CD4-positive, alpha-beta T cell treated with Interleukin-15 for 1 hour (primary cell): ENCODE measurements around the gene CADM3.

Source experiments
- DNase-seq: peaks from one replicate; pipeline ENCODE4 v3.0.0-alpha.2; 2020

The CADM3 gene

DNA sequence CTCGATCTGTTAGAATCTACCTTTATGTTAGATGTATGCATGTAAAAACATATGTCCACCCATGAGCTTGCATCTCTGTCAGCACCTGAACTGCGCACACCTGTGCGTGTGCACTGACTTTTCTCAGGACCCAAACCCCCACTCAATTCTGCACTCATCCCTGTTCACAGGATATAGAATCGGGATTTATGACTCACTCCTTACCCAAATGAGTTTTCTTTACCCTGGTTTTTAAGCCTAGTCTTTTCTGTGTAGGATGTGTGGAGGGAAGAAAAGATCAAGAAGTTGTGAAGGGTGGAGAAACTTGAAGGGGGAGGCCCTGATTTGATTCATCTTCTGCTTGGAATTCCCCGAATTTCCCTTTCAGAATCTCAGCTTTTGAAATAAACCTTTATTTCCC is 35.7 kb downstream of the CADM3 start:
- DNase-seq = no peak

DNA sequence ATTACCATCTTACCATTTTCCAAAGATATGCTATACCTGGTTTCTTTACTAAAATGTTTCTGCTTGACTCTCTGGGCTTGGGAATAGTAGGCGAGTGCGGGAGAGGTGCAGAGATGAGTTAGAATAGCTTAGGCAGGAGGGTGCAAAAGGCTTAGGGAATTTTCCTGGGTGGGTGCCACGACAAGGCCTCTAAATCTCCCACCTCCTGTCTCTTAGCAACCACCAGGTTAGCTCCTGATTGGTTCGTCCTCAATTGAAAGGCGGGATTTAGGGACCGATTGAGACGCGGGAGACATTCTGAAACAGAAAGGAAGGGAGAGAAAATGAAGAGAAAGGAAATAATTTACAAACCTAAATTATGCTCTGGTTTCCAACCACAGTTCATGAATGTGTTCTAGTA is 36.4 kb downstream of the CADM3 start:
- no peak for DNase-seq

DNA sequence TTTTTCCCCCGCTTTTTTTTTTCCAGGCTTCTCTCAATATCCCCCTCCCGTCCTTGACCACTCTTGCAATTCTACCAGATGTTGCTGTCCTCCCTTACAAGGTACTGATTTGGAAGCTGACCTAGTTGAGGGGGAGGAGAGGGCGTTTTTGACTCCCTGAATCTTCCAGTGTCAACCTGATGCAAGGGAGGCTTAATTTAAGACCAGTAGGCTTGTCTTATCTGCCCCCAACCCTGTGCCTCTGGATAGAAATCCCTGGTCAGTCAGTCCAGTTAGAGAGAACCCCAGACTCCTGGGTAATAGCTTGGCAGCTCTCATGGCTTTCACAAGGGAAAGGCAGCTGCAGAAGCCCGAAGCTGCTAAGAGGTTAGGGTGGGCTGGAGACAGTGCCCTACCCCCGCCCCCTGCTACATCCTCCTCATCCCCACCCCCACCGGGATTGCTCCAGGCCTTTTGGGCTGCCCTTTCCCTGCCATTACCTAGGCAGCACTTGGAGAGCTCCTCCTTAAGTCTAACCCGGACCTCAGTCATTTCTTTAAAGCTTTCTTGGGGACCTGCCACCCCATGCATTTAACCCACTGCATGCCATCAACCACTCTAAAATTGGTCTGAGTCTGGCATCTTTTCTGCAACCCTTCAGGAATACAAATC is 36.9 kb downstream of the CADM3 start:
- DNase-seq = no peak

DNA sequence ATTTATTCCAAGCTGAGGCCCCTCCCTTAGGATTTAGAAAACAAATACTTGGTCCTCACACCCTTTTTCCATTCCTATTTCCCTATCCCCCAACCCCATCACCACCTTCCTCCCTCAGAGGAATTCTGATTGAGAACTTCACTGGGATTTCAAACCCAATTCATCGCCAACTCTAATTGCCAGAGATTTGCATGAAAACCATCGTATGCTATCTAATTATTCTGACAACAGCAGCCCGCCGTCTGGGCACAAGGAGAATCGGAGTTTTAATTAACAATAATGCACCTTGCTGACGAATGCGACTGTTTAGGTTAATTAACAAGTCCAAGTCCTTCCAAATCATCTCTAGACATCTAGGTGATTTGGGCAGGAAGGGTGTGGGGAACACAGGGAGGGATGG is 37.6 kb downstream of the CADM3 start:
- no peak for DNase-seq

DNA sequence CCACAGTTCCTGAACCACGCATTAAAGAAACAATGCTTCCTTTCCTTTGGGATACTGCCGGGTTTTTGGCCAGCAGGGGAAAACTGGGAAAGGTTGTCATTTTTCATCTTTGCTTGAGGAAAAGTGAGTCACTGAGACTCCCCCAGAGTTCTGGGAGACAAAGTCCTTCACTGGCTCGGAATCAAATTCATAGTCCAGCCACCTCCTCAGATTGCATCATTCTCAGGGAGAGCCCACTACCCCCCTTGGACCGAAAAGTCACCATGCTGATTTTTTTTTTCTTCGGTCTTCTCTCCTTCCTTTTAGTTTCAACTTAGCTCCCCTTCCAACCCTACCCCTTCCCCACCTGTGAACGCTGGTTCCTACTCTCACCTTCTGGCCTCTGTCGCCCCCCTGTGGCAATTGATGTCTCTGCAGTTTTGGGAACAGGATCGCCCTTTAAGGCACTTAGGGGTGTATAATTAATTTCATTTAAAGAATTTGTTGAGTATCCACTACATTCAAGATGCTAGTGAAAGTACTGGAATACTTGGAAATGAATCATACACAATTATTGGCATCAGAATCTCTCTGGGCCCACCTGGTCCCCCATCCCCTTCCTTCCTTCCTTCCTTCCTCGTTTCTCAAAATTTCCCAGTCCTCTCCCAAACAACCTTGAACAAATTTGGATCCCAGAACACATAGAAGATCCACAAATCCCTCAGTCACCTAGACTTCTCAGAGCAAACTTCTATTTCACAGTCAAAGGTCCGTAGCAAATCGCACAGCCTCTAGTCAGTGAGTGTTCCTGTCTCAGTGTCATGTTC is 40.1 kb downstream of the CADM3 start:
- no peak for DNase-seq

DNA sequence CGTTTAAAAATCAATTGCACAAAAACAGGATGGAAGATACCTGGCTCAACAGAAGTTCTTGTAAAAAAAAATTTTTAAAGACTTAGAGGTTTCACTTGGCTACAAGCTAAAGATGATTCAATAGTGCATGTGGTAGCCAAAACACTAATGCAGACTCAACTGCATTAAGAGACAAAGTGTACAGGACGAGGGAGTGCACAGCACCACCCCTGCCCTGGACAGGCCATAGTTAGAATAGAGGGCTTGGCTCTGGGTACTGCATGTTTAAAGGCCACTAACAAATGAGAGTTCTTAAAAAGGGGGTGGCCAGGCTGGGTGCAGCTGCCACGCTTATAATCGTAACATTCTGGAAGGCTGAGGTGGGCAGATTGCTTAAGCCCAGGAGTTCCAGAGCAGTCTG is 41.2 kb downstream of the CADM3 start:
- DNase-seq = no peak

DNA sequence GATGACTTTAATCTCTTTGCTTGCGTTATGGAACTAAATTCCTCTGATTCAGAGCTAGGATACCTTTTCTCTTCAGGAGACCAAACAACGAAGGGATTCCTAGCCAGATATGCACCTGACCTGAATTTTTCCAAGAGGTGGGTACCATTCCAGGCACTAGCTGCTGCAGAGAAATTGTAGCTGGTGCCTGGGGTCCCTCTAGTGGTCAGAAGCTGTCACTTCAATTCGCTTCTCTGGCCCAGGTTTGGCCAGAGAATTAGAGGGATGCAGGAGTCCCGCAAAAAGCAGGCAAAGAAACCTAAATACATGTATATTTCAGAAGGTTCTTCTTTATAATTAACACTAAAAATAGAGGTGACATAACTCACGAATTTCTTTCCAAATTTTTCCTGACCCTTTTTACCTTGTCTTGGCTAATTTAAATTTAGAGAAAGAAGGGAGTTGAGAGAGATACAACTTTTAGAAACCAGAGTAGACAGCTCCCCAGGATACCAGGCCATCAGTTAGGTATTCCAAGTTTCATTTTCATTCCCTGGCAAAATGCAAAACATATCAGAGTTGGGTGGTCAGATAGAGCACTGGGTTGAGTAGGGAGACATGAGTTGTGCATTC is 42.8 kb downstream of the CADM3 start:
- no peak for DNase-seq

DNA sequence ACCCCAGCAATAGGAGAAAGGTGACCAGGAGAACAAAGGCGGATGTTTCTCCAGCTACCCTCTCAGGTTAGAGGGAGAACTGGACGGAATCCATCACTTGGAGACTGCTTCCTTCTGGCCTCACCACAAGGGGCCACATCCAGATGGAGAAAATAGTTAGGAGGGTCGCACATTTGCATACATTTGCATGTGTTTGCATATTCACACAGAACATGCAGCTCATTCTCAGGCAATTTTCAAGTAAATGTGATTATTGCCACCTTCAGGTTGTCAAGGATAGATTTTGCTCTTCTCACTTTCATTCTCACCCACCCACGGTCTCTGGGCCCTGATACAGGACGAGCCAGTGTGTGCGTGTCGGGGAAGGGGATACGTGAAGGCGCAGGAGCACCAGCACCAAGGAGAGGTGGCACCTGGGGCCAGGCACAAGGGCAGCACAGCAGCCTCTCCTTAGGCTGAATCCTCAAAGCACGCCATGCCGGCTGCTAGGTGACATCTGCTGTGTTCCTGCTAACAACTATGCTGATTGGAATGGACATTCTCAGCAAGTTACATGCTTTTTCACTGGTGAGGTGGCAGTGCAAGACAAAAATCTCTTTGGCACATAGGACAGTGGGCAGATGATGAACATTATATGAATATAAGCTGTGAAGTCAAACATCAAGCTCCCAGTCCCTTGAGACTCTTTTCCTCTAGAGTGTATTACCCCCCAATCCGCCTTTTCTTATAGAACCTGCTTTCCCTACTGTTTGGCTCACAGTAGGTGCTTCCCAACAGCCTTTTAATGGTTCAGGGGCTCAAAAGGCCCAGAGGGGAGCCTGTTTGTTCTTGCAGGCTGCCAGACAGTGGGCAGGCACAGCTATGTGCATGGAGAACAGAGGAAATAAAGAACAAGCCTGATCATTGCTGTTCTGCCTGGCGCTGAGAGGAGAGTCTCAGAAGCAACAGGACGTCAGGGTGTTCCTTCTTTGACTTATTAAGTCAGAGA is 47.5 kb downstream of the CADM3 start:
- no peak for DNase-seq

DNA sequence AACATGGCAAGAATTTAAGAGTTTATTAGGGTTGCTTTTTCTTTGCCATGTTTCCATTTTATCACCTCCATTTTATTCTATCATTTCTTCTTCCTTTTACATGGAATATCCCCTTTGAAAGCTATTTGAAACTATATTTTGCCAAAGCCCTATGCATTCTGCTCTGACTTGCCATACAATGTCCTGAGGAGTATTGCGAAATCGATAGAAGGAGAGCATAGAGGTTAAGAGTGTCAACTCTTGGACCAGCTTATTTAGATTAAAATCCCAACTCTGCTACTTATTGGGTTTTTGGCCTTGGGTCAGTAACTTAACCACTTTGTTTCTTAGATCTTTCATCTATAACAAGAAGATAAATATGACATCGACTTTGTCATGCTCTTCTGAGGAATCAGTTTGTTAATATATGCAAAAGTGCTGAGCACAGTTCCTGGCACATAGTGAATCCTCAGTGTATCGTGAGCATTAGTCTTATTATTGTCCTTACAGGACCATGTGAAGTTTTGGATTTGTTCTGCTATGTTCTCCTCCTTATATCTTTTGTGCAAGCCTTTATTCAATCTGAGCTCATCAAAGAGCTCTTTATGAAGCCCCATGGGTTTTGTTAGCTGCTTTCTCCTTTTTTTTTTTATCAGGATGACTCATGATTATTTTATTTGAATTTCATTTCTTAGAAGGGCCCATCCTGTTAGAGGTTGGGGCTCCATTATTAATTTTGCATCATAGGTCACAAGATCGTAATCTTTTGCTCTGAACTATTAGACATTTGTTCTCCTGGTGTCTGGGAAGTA is 50.9 kb downstream of the CADM3 start:
- DNase-seq = no peak

DNA sequence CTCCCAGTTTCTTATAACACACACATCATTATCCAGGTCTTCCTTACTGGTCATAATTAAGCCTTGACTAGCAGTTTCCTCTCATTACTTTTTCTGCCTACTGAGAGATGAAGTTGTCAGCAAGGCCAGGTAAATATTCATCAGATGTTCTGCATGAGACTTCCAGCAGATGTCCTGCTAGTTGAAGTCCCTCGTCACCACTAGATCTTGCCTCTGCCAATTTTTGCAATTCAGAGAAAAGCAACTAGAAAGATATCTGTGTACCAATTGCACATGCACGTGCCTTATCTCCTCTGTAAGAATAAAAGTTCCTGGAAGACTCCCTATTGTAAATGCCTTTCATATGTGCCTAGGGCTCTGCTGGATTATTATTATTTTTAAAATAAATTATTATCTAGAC is 51.6 kb downstream of the CADM3 start:
- DNase-seq = no peak

DNA sequence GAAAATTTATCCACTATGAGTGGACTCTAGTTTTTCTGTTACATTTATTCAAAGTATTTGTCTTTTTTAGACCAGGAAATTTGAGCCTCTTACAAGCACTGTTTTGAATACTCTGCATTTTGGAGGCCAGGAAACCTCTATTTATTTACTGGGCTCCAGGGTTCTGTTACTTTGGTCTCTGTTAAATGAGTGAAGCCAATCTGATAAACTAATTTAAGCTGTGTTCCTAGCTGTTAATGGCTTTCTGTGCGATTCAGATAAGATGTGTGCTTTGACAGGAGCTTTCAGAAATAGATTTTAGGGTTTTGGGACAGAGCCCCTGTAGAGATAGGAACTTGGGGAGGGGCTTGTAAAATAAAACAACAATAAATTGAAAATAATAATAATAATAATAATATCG is 57.1 kb downstream of the CADM3 start:
- DNase-seq = no peak

DNA sequence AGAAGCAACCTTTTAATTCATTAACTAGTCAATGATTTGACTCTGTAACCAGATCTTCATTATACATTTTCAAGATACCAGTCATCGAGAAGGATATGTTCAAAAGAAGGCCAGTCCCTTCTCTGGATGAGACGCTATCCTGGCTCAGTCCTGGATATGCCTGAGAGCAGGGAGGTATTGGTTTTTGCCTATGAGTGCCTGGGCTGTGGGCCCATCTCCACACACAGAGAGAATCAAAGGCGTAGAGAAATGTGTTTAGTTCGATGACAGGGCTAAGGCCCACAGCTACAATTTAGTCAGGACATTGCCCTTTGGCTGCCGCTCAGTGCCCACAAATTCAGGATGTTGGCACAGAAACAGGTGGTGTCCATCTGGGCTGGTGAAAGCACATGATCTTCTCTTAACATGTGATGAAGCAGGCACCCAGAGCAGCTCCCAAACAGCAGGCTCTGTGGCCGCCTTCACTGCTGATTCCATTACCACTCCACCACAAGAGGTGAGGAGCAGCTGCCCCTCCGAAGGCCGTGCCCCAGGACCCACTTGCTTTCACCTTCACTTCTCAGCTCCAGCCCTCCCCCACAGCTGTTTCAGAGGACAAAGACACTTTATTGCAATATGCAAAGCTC is 58.0 kb downstream of the CADM3 start:
- no peak for DNase-seq

DNA sequence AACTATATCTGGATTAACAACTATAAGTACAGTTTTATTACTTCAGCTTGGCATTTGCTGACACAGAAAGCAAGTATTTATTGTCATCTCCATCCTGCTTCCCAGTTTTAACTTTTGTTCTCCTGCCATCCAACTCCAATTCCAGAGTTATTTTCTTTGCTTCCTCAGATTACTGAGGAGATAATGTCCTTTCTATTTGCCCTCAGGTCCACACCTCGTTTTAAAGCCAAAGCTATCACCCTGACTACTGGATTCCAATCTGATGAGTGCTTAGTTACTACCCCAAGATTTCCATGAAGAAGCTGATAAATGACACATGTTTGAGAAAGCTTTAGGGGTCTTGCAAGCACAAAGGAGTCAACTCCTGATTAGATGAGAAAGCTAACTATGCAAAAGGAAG is 58.5 kb downstream of the CADM3 start:
- DNase-seq = no peak

DNA sequence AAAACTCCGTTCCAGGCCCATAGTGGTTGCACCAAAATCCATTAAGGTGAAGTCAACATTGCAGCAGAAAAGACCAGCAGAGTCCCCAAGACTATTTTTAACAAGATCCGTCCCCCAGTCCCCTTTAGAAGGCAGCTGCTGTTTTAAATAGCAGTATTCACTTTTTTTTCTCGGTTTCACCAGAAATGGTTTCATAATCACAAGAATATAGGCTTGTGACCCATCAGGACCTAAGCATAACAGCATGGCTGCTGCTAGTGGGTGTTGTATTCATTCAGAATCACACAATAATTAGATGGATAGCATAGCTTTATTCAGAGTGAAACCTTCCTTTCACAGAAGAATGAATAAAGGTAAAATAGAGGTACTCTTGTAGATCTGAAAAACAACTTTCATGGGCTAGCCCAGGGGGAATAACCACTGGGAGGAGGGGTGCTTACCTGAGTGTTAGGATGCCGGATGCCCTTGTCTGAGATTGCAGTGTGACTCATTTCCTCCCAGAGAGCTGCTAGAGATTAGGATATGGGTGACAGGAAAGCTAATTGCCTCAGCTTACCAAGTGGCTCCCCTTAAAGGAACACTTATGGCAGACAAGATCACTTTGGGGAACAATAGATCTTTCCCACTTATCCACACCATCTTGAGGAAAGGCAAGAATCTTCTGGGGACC is 68.3 kb downstream of the CADM3 start:
- no peak for DNase-seq

DNA sequence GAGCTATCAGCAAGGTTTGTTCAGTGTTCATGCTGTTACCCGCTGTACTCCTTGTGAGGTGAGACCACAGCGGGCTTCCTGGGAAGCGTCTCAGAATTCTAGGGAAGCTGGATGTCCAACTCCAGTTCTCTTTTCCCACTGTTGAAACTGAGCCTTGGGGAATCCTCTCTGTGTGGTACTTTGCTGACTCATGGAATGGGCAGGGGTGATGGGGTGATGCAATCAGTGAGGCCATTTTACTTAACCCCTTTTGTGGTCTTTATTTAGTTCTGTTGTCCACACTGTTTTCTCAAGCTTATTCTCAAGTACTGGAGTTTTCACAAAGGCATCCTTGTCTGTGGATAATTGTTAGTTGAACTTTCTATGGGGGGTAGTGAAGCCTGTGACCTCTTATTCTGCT is 75.9 kb downstream of the CADM3 start:
- no peak for DNase-seq

DNA sequence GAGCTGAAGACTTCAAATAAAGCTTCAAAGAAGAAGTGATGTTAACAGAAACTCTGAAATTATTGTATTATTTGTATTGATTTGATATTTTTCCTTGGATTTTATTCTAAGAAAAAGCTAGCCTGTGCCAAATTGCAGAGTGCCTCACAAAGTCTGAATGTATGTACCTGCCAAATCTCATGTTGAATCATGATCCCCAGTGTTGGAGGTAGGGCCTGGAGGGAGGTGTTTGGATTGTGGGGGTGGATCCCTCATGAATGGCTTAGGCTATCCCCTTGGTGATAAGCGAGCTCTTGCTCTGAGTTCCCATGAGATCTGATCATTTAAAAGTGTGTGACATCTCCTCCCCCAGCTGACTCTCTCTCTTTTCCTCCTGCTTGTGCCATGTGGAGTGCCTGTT is 76.9 kb downstream of the CADM3 start:
- no peak for DNase-seq

DNA sequence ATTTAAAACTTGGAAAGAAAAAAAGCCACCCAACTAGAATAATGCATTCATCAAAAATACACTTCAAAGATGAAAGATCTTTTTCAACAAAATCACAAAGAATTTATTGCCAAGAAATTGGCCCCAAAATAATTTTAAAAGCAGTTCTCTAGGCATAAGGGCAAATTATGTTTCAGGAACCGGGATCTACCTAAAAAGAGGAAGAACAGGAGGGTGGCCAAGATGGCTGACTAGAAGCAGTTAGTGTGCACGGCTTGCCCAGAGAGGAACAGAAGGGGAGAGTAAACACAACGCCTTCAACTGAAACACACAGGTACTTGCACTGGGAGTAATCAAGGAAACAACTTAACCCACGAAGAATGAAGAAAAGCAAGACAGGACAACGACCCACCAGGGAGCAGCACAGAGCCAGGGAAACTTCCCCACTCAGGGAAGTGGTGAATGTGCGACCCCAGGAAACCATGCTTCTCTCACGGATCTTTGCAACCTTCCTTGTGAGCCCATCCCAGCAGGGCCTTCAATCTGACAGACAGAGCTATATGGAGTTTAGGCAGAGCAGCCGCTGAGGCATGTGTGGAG is 79.3 kb downstream of the CADM3 start:
- no peak for DNase-seq
